ENCODE data around the gene TRIM38. TPM values are rescaled to one million over a fixed set of nuclear protein-coding genes. Genes with fewer than 3 reads are reported as not detected.
A peak's percentile ranks its signal among the peaks of the same experiment; 100 is the strongest.

TRIM38 gene
- total and polyA plus RNA-seq, 2 of the 13 experiments (the other 11 are each of a cell fraction or from before 2014, with no cell fraction given): 2.5 to 3.1 TPM

DNA sequence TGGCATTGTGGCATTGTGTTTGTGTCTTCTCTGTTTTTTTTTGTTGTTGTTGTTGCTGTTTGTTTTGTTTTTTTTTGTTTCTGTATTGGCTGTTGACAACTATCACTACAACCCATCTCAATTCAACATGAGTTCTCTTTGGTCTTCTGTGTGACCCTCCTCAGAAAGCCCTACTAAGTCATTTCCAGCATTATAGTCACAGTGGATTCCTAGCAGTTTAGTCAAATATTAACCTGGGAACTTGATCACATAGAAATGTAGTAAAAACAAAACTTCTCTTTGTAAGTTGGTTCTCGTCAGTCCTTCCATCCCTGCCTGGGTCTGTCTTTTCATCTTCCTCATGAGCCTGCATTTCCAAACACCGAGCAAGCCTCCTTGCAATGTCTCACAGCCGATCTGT lies 48.9 kb upstream of the TRIM38 start (continued):
- TF ChIP-seq, protein P1, sequence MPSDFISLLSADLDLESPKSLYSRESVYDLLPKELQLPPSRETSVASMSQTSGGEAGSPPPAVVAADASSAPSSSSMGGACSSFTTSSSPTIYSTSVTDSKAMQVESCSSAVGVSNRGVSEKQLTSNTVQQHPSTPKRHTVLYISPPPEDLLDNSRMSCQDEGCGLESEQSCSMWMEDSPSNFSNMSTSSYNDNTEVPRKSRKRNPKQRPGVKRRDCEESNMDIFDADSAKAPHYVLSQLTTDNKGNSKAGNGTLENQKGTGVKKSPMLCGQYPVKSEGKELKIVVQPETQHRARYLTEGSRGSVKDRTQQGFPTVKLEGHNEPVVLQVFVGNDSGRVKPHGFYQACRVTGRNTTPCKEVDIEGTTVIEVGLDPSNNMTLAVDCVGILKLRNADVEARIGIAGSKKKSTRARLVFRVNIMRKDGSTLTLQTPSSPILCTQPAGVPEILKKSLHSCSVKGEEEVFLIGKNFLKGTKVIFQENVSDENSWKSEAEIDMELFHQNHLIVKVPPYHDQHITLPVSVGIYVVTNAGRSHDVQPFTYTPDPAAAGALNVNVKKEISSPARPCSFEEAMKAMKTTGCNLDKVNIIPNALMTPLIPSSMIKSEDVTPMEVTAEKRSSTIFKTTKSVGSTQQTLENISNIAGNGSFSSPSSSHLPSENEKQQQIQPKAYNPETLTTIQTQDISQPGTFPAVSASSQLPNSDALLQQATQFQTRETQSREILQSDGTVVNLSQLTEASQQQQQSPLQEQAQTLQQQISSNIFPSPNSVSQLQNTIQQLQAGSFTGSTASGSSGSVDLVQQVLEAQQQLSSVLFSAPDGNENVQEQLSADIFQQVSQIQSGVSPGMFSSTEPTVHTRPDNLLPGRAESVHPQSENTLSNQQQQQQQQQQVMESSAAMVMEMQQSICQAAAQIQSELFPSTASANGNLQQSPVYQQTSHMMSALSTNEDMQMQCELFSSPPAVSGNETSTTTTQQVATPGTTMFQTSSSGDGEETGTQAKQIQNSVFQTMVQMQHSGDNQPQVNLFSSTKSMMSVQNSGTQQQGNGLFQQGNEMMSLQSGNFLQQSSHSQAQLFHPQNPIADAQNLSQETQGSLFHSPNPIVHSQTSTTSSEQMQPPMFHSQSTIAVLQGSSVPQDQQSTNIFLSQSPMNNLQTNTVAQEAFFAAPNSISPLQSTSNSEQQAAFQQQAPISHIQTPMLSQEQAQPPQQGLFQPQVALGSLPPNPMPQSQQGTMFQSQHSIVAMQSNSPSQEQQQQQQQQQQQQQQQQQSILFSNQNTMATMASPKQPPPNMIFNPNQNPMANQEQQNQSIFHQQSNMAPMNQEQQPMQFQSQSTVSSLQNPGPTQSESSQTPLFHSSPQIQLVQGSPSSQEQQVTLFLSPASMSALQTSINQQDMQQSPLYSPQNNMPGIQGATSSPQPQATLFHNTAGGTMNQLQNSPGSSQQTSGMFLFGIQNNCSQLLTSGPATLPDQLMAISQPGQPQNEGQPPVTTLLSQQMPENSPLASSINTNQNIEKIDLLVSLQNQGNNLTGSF (CRISPR knock-in tag; IDR thresholded peaks at IDR 0.05): no peak
- no peak for TF ChIP-seq SRY (CRISPR knock-in tag; IDR thresholded peaks at IDR 0.05)
- TF ChIP-seq, protein P2, sequence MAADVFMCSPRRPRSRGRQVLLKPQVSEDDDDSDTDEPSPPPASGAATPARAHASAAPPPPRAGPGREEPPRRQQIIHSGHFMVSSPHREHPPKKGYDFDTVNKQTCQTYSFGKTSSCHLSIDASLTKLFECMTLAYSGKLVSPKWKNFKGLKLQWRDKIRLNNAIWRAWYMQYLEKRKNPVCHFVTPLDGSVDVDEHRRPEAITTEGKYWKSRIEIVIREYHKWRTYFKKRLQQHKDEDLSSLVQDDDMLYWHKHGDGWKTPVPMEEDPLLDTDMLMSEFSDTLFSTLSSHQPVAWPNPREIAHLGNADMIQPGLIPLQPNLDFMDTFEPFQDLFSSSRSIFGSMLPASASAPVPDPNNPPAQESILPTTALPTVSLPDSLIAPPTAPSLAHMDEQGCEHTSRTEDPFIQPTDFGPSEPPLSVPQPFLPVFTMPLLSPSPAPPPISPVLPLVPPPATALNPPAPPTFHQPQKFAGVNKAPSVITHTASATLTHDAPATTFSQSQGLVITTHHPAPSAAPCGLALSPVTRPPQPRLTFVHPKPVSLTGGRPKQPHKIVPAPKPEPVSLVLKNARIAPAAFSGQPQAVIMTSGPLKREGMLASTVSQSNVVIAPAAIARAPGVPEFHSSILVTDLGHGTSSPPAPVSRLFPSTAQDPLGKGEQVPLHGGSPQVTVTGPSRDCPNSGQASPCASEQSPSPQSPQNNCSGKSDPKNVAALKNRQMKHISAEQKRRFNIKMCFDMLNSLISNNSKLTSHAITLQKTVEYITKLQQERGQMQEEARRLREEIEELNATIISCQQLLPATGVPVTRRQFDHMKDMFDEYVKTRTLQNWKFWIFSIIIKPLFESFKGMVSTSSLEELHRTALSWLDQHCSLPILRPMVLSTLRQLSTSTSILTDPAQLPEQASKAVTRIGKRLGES (CRISPR knock-in tag; IDR thresholded peaks at IDR 0.05; ENCODE audit: borderline replicate concordance): no peak
- TF ChIP-seq, protein P3, sequence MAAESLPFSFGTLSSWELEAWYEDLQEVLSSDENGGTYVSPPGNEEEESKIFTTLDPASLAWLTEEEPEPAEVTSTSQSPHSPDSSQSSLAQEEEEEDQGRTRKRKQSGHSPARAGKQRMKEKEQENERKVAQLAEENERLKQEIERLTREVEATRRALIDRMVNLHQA (CRISPR knock-in tag; IDR thresholded peaks at IDR 0.05): no peak
- TF ChIP-seq NCOA5 (CRISPR knock-in tag; IDR thresholded peaks at IDR 0.05): no peak
- no peak for TF ChIP-seq ZNF724P (CRISPR knock-in tag; IDR thresholded peaks at IDR 0.05; ENCODE audit: borderline replicate concordance)
- TF ChIP-seq SCMH1 (CRISPR knock-in tag; IDR thresholded peaks at IDR 0.05; ENCODE audit: borderline replicate concordance): no peak
- TF ChIP-seq SKI (IDR thresholded peaks at IDR 0.05; ENCODE audit: partially characterized antibody): no peak
- TF ChIP-seq ZNF136 (CRISPR knock-in tag; IDR thresholded peaks at IDR 0.05; ENCODE audit: low read depth): no peak
- peak; percentile 71; the same call in 1 of the 2 replicates for TF ChIP-seq ZNF274 (CRISPR knock-in tag; IDR thresholded peaks at IDR 0.05)
- no peak; the same call in 1 of the 2 replicates for TF ChIP-seq DMAP1 (CRISPR knock-in tag; IDR thresholded peaks at IDR 0.05)
- no peak for TF ChIP-seq SRSF9 (IDR thresholded peaks at IDR 0.05; ENCODE audit: borderline replicate concordance, insufficient read depth, low read depth, low read length, poor library complexity, severe bottlenecking)
- no peak for TF ChIP-seq ZBTB38 (CRISPR knock-in tag; IDR thresholded peaks at IDR 0.05)
- TF ChIP-seq FOXM1 (CRISPR knock-in tag; IDR thresholded peaks at IDR 0.05): no peak
- no peak for TF ChIP-seq TRIM24 (CRISPR knock-in tag; IDR thresholded peaks at IDR 0.05)
- no peak for TF ChIP-seq RNF2 (conservative IDR thresholded peaks at IDR 0.05; ENCODE audit: low read depth)
- TF ChIP-seq HNRNPLL (IDR thresholded peaks at IDR 0.05; ENCODE audit: low read depth, low read length, poor library complexity, severe bottlenecking): no peak
- TF ChIP-seq MEIS2 (CRISPR knock-in tag; IDR thresholded peaks at IDR 0.05): no peak
- no peak for TF ChIP-seq ZFP36L2 (CRISPR knock-in tag; IDR thresholded peaks at IDR 0.05)
- no peak for TF ChIP-seq ZNF34 (CRISPR knock-in tag; IDR thresholded peaks at IDR 0.05; ENCODE audit: borderline replicate concordance)
- TF ChIP-seq, protein P4, sequence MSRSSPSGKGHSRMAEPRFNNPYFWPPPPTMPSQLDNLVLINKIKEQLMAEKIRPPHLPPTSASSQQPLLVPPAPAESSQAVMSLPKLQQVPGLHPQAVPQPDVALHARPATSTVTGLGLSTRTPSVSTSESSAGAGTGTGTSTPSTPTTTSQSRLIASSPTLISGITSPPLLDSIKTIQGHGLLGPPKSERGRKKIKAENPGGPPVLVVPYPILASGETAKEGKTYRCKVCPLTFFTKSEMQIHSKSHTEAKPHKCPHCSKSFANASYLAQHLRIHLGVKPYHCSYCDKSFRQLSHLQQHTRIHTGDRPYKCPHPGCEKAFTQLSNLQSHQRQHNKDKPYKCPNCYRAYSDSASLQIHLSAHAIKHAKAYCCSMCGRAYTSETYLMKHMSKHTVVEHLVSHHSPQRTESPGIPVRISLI (CRISPR knock-in tag; IDR thresholded peaks at IDR 0.05; ENCODE audit: borderline replicate concordance): peak; percentile 57; the same call in 1 of the 2 replicates
- no peak; the same call in 1 of the 2 replicates for TF ChIP-seq FOXK1 (CRISPR knock-in tag; IDR thresholded peaks at IDR 0.05; ENCODE audit: borderline replicate concordance, low read depth)
- peak; percentile 84 for TF ChIP-seq MED1 (CRISPR knock-in tag; IDR thresholded peaks at IDR 0.05)
